ENCODE results near the gene MRPL20.
"Not testable (repeated sequence)": the region's sequence is repeated elsewhere in the genome, so short reads cannot be mapped to it uniquely, and the experiment has no call there.

MRPL20 gene

GRCh38 chr1:1427106-1427819 lies 20.2 kb upstream of the MRPL20 start:
- DNase-seq (ENCODE audit: extremely low read depth in 1 of 2, low read depth in 1 of 2) = no peak

DNA sequence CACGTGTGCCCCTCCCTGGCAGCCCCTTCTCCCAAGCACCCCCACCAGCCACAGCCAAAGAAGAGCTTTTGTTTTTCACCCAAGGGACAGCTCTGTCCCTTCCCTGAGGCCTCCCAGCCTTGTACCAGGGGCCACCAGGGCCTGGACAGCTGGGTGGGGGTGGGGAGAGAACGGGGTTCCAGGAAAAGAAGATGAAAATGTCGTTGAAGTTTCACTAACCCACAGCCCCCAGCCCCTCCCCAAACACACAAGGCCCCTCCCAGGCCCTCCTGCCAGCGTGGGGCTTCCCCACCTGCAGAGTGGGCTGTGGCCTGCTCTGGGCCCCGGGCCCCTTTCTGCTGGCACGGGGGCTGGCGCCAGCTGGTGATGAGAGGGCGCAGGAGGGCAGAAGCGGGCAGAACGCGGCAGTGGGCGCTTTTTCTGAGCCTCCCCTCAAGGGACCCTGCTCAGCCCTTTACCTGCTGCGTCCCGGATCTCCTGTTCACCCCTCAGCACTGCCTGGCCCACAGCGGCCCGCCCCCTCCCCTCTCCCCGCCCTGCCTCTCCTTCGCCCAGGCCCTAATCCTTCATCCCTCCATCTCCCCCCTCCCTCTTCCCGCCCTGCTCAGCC lies 19.5 kb upstream of the MRPL20 start:
- DNase-seq (ENCODE audit: extremely low read depth in 1 of 2, low read depth in 1 of 2) = no peak

DNA sequence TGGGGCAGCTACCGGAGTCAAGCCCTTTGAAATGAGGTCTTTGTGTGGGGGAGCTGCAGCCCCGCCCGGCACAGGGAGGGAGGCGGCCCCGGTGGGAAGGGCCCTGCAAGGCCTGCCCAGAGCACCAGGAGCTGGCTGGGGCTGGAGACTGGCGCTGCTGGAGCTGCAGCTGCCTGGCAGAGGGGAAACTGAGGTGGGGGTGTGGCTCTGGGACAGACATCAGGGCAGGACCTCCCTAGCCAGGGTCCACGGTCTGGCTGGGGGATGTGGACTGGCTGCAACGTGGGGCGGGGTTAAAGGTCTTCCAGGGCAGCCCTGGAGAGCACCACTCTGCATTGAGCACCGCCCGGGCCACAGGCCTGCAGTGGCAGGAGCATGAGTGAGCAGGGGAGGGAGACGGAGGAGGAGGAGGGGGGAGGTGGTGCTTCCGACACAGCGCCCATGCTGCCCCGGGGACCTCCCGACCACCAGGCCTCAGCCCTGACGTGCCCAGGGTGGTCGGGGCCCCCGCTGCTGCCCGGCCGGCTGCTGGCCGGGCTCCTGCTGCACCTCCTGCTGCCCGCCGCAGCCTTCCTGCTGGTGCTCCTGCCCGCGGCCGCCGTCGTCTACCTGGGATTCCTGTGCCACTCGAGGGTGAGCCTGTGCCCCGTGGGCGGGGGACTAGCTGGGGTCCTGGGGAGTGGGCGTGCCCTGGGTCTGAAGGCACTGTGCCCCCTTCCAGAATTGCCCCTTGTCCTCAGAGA lies 18.8 kb upstream of the MRPL20 start:
- DNase-seq (ENCODE audit: extremely low read depth in 1 of 2, low read depth in 1 of 2) = no peak

- DNase-seq (ENCODE audit: extremely low read depth in 1 of 2, low read depth in 1 of 2) = no peak
These were observed 18.3 kb upstream of the MRPL20 start for GRCh38 chr1:1425426-1425752.

GRCh38 chr1:1424707-1425106 lies 17.6 kb upstream of the MRPL20 start:
- no peak for DNase-seq (ENCODE audit: extremely low read depth in 1 of 2, low read depth in 1 of 2)

DNA sequence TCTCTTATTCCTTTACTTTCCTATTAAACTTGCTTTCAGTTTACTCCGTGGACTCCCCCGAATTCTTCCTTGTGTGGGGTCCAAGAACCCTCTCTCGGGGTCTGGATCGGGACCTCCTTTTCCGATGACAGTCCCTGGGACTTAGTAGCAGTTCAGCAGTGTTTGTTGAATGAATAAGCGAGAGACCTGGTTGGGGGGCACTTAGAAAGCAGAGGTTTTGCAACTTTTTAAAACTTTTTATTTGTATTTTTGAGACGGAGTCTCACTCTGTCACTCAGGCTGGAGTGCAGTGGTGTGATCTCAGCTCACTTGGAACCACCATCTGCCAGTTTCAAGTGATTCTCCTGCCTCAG lies 16.1 kb upstream of the MRPL20 start:
- DNase-seq (ENCODE audit: extremely low read depth in 1 of 2, low read depth in 1 of 2) = no peak

DNA sequence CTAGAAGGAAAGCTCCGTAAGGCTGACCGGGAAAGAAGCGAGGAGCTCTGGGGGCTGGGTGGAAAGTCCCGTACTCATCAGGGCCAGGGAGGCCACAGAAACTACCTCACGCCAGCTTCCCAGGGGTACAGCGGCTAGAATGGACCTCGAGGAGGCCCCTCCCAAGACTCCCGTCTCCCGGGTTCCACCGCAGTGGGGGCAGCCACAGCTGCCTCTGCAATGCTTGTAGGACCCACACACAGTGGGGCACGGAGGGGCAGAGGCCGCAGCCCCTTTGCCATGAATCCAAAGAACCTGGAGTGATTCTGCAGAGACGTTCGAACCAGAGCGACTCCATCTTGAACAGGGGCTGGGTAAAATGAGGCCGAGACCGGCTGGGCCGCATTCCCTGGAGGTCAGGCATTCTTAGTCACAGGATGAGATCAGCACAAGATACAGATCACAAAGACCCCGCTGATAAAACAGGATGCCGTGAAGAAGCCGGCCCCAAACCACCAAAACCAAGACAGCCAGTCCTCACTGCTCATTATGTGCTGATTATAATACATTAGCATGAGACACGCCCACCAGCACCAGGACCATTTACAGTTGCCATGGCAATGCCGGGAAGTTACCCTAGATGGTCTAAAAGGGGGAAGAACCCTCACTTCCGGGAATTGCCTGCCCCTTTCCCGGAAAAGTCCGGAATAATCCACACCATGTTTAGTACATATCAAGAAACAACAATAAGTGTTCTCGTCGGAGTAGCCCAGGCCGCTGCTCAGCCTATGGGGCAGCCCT lies 15.6 kb upstream of the MRPL20 start:
- no peak for DNase-seq (ENCODE audit: extremely low read depth in 1 of 2, low read depth in 1 of 2)

DNA sequence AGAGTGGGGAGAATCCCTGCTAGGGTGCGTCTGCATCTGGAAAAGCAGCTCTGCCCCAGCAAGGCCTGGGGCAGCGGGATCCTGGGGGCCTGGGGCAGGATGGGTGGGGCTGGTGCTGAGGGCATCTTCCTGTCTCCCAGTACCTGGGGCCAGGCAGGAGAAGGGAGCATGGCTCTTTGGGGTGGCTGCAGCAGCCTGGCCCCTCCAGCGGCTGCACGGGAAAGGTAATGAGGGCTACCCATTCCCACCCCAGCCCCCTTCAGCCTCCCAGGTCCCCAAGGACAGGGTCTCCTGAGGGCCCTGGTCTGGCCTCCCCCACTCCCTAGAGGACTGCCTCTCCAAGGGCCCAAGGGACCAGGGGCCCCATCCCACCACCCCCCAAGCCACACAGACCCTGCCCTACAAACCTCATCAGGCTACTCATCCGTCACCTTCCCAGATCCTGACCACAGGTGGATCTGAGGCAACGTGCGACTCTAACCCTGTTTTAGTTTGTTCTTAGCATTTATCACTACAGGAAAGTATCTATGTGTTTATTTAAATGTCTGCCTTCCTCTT lies 14.9 kb upstream of the MRPL20 start:
- no peak for DNase-seq (ENCODE audit: extremely low read depth in 1 of 2, low read depth in 1 of 2)

DNA sequence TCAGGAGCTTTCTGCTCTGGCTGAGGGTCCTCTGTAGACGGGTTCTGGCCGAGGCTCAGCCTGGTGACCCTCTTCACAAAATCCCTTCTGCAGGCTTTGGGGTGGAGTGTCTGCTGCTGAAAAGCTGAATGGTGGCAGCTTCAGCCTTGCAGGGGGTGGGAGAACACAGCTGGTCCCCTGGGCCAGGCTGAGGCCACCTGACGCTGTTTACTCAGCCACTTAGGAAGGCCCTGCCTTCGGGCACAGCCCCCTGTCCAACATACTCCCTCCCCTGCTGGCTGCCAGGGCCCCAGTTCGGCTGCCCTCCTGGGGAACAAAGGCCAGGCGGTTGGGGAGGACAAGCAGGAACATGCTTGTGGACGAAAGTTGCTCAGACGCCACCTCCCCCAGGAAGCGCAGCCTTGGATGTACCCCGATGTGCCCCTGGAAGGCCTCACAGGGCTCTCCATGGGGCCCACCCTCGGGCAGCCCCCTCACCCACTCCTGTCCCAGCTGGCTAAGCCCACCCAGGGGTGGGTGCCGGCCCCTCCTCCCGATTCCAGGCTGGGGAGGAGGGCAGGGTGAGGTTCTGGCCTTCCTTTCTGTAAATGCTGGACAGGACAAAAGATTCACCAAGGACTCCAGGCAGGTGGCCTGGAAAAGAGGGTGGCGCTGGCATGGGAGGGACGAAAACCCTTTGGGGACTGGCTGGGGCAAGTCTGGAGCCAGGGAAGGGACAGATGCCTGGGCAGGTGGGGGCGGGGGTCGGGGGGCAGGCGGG lies 14.2 kb upstream of the MRPL20 start, which contains the start of gene ANKRD65:
TSS of gene ANKRD65 (minus strand) at position 130 of the 760 bp plus-strand sequence. CDS start 271 bp downstream, outside the sequence.
- DNase-seq (ENCODE audit: extremely low read depth in 1 of 2, low read depth in 1 of 2) = no peak

- no peak for DNase-seq (ENCODE audit: extremely low read depth in 1 of 2, low read depth in 1 of 2)
These were observed 13.6 kb upstream of the MRPL20 start for GRCh38 chr1:1420654-1421141.

DNA sequence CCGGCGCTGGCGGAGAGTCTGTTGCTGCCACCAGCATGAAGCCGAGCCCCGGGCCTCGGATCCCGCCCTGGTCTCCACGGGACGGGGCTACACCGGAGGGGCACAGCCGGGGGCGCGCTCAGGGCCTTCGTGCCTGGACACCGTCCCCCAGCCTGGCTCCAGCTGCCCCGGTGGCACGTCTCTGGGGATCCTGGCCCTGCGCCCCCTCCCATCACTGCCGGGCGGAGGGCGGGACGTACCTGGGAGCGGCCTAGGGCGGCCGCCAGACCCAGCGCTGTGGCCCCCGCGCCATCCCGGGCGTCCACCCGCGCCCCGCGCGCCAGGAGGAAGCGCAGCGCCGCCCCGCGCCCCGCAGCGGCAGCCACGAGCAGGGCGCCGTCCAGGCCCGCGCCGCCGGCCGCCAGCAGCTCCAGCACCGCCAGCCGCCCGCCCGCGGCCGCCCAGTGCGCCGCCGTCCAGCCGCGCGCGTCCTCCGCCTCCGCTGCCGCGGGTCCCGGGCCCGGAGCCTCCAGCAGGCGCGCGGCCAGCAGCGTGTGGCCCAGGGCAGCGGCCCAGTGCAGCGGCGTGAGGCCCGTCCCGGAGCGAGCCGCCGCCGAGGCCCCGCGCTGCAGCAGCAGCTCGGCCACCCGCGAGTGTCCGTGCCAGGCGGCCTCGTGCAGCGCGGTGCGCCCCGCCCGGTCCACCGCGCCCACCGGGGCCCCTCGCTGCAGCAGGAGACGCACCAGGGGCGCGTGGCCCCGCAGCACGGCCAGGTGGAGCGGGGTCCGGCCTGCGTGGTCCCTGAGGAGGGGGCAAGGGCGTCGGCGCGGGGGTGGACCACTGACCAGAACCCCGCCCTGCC lies 12.9 kb upstream of the MRPL20 start:
- no peak for DNase-seq (ENCODE audit: extremely low read depth in 1 of 2, low read depth in 1 of 2)

GRCh38 chr1:1419363-1419812 lies 12.3 kb upstream of the MRPL20 start:
- no peak for DNase-seq (ENCODE audit: extremely low read depth in 1 of 2, low read depth in 1 of 2)

- DNase-seq (ENCODE audit: extremely low read depth in 1 of 2, low read depth in 1 of 2) = no peak
These were observed 11.6 kb upstream of the MRPL20 start for GRCh38 chr1:1418464-1419362.

- DNase-seq (ENCODE audit: extremely low read depth in 1 of 2, low read depth in 1 of 2) = not testable (repeated sequence)
These were observed 10.9 kb upstream of the MRPL20 start for GRCh38 chr1:1417825-1418463.

- not testable (repeated sequence) for DNase-seq (ENCODE audit: extremely low read depth in 1 of 2, low read depth in 1 of 2)
These were observed 10.3 kb upstream of the MRPL20 start for GRCh38 chr1:1417396-1417795.

- DNase-seq (ENCODE audit: extremely low read depth in 1 of 2, low read depth in 1 of 2) = no peak
These were observed 8.7 kb upstream of the MRPL20 start for GRCh38 chr1:1415751-1416150.

DNA sequence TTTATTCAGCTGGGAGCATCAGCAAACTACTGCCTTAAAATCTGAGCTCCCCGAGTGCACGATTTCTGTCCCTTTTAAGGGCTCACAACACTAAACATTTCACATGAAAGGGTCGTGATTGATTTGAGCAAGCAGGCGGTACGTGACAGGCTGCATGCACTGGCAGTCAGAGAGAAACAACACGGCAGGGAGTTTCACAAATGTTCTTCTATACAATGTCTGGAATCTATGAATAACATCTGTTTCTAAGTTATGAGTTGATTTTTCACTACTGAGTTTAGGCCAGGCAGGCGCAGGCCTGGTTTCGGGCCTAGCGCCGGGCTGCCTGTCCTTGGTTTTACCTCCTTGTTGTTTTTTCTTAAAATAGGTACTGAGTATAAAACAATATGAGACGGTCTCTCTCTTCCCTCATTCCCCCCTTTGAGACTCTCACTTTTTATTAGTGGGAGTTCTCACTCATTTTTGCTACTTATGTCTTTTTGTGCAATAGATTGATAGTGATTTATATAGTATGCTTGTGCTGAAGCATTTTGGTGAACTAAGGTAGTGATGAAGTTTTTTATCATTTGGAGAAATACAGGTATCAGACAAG lies 5.3 kb upstream of the MRPL20 start:
- DNase-seq (ENCODE audit: extremely low read depth in 1 of 2, low read depth in 1 of 2) = not testable (repeated sequence)

Data from stimulated activated CD8-positive, alpha-beta memory T cell treated with anti-CD3 and anti-CD28 coated beads, Interleukin-7, amount 100 ng/mL, for 48 hours (primary cell).